Sigmoid colon (tissue), 3 donors: ENCODE measurements around the gene LRP2BP.

Source experiments
- POLR2A ChIP-seq, 2 donors: fragments of 450-650 bp; IDR thresholded peaks; one replicate each; pipeline ENCODE4 v1.6.1; 2016; ENCODE audit warnings: antibody characterized with exemption in 2 of 2, mild to moderate bottlenecking in 2 of 2, moderate library complexity in 2 of 2
- TF ChIP-seq, protein P1 (sequence below), 4 experiments: fragments of 450-650 bp in 3 of 4; fragments of 200-600 bp in 1 of 4; IDR thresholded peaks; one replicate each; pipeline ENCODE4 v1.5.1; 2016 to 2019; ENCODE audit warnings: antibody characterized with exemption in 4 of 4, mild to moderate bottlenecking in 3 of 4, moderate library complexity in 2 of 4

DNA sequence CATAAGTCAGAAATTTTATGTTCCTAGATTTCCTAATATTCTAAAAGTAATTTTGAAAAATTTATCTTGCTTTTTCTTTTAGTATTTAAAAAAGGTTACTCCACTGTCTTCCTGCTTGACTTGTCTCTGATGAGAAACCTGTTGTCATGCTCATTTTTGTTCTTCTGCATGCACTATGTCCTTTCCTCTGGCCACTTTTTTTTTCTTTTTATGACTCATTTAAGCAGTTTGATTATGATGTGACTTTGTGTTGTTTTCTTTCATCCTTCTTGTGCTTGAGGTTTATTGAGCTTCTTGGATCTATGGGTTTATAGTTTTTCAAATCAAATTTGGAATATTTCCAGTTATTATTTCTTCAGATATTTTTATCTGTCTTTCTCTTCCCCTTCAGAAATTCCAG is 42.1 kb upstream of the LRP2BP start:
- TF ChIP-seq POLR2A (IDR thresholded peaks at IDR 0.05), result no peak
- TF ChIP-seq, protein P1, sequence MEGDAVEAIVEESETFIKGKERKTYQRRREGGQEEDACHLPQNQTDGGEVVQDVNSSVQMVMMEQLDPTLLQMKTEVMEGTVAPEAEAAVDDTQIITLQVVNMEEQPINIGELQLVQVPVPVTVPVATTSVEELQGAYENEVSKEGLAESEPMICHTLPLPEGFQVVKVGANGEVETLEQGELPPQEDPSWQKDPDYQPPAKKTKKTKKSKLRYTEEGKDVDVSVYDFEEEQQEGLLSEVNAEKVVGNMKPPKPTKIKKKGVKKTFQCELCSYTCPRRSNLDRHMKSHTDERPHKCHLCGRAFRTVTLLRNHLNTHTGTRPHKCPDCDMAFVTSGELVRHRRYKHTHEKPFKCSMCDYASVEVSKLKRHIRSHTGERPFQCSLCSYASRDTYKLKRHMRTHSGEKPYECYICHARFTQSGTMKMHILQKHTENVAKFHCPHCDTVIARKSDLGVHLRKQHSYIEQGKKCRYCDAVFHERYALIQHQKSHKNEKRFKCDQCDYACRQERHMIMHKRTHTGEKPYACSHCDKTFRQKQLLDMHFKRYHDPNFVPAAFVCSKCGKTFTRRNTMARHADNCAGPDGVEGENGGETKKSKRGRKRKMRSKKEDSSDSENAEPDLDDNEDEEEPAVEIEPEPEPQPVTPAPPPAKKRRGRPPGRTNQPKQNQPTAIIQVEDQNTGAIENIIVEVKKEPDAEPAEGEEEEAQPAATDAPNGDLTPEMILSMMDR (IDR thresholded peaks at IDR 0.05), result no peak
